HAP-1 (cell line): Measurements from ENCODE around the gene WDR12.
"Not testable (repeated sequence)": the region's sequence is repeated elsewhere in the genome, so short reads cannot be mapped to it uniquely, and the experiment has no call there.

ENCODE experiments used
- DNase-seq, 2 experiments: peaks; one replicate each; pipeline ENCODE4 v3.0.0-alpha.2; 2016 to 2020; ENCODE audit warnings: low spot score in 2 of 2
- H3K27me3 ChIP-seq: fragments of 250-450 bp; sonication (Bioruptor Pico); 2 replicates; pipeline ENCODE4 v1.5.1; 2020; ENCODE audit warnings: low read depth, mild to moderate bottlenecking, moderate library complexity
- H3K36me3 ChIP-seq: fragments of 250-450 bp; sonication (Bioruptor Pico); replicated peaks from 2 replicates; pipeline ENCODE4 v1.5.1; 2020; ENCODE audit warnings: mild to moderate bottlenecking
- H3K4me1 ChIP-seq: fragments of 250-450 bp; sonication (Bioruptor Pico); 2 replicates; pipeline ENCODE4 v1.5.1; 2020; ENCODE audit warnings: mild to moderate bottlenecking
- H3K4me3 ChIP-seq: fragments of 250-450 bp; sonication (Bioruptor Pico); 2 replicates; pipeline ENCODE4 v1.5.1; 2020; ENCODE audit warnings: mild to moderate bottlenecking, moderate library complexity
- H3K9me3 ChIP-seq: fragments of 250-450 bp; sonication (Bioruptor Pico); 2 replicates; pipeline ENCODE4 v1.5.1; 2020; ENCODE audit warnings: mild to moderate bottlenecking, moderate library complexity
- in situ Hi-C: fragments of 300-500 bp; cut with MboI; formaldehyde crosslinking; loops from 3 replicates; pipeline ENCODE4 v1.14.3; 2020; ENCODE audit warnings: low sequenced_read_pairs, inconsistent platforms, mixed read lengths

The WDR12 gene

GRCh38 chr2:202911512-202912341 is at the start of gene WDR12, which contains the start of gene CARF:
Gene WDR12 (minus strand): TSS chr2:202911673. CDS start chr2:202911476, 197 bp downstream.
Gene CARF (plus strand): TSS chr2:202912275. CDS start chr2:202941903, 29,628 bp downstream.
- H3K27me3 ChIP-seq = no peaks in the 10 kb centered on the region
- peak within 1 kb of the TSS; percentile 61 for H3K4me3 ChIP-seq
- no peaks in the 10 kb centered on the region for H3K9me3 ChIP-seq
- peaks cover 4% of the 10 kb centered on the region for H3K36me3 ChIP-seq
- H3K4me1 ChIP-seq = 0 out of 2 replicates have a peak, but pooled peaks cover 5% of the 10 kb centered on the region
- in situ Hi-C loops = no loop called here
- peak; percentile 93 for DNase-seq

GRCh38 chr2:202960524-202960923 is 49.1 kb upstream of the WDR12 start:
- in situ Hi-C loops = no loop called here
- DNase-seq = no peak
- Histone ChIP-seq H3K27me3 (no peaks in the 10 kb centered on the region), H3K4me1 (no peaks in the 10 kb centered on the region), H3K36me3 (no peaks in the 10 kb centered on the region), H3K9me3 (no peaks in the 10 kb centered on the region), H3K4me3 (no peak overlapping the region)

GRCh38 chr2:202950592-202950991 is 39.1 kb upstream of the WDR12 start:
- DNase-seq = no peak

GRCh38 chr2:202949333-202949732 is 37.9 kb upstream of the WDR12 start:
- DNase-seq, H3K27me3 ChIP-seq, H3K9me3 ChIP-seq, H3K4me3 ChIP-seq, in situ Hi-C loops, H3K4me1 ChIP-seq, H3K36me3 ChIP-seq: not testable (repeated sequence)

More at GRCh38 chr2:202950592-202950991, 39.1 kb upstream of the WDR12 start:
- Histone ChIP-seq H3K36me3 (no peaks in the 10 kb centered on the region), H3K9me3 (0 out of 2 replicates have a peak, but pooled peaks cover 3% of the 10 kb centered on the region), H3K4me3 (no peak overlapping the region), H3K27me3 (no peaks in the 10 kb centered on the region), H3K4me1 (no peaks in the 10 kb centered on the region)
- in situ Hi-C loops = no loop called here

GRCh38 chr2:202945497-202945896 is 34.0 kb upstream of the WDR12 start:
- Histone ChIP-seq H3K4me1 (no peaks in the 10 kb centered on the region), H3K27me3 (no peaks in the 10 kb centered on the region), H3K9me3 (0 out of 2 replicates have a peak, but pooled peaks cover 3% of the 10 kb centered on the region), H3K36me3 (no peaks in the 10 kb centered on the region), H3K4me3 (no peak overlapping the region)
- no peak for DNase-seq
- in situ Hi-C loops = no loop called here

GRCh38 chr2:202944816-202945215 is 33.3 kb upstream of the WDR12 start:
- H3K4me1 ChIP-seq = no peaks in the 10 kb centered on the region
- no peaks in the 10 kb centered on the region for H3K36me3 ChIP-seq
- H3K27me3 ChIP-seq = no peaks in the 10 kb centered on the region
- H3K4me3 ChIP-seq = no peak overlapping the region
- H3K9me3 ChIP-seq = 0 out of 2 replicates have a peak, but pooled peaks cover 3% of the 10 kb centered on the region
- DNase-seq = no peak
- in situ Hi-C loops = no loop called here

GRCh38 chr2:202944408-202944807 is 32.9 kb upstream of the WDR12 start:
- in situ Hi-C loops = no loop called here
- DNase-seq = no peak
- Histone ChIP-seq H3K9me3 (0 out of 2 replicates have a peak, but pooled peaks cover 3% of the 10 kb centered on the region), H3K36me3 (no peaks in the 10 kb centered on the region), H3K27me3 (no peaks in the 10 kb centered on the region), H3K4me3 (no peak overlapping the region), H3K4me1 (no peaks in the 10 kb centered on the region)

- no peaks in the 10 kb centered on the region for H3K36me3 ChIP-seq
- no peaks in the 10 kb centered on the region for H3K27me3 ChIP-seq
- in situ Hi-C loops = no loop called here
- no peak overlapping the region for H3K4me3 ChIP-seq
- H3K4me1 ChIP-seq = no peaks in the 10 kb centered on the region
- no peak for DNase-seq
- H3K9me3 ChIP-seq = no peaks in the 10 kb centered on the region
Observed at GRCh38 chr2:202941771-202942170, 30.3 kb upstream of the WDR12 start.

GRCh38 chr2:202938960-202939359 is 27.5 kb upstream of the WDR12 start:
- no peaks in the 10 kb centered on the region for H3K36me3 ChIP-seq
- in situ Hi-C loops = no loop called here
- no peaks in the 10 kb centered on the region for H3K27me3 ChIP-seq

GRCh38 chr2:202934456-202934855 is 23.0 kb upstream of the WDR12 start:
- Histone ChIP-seq H3K4me1 (no peaks in the 10 kb centered on the region), H3K36me3 (no peaks in the 10 kb centered on the region), H3K9me3 (no peaks in the 10 kb centered on the region), H3K27me3 (no peaks in the 10 kb centered on the region), H3K4me3 (no peak overlapping the region)
- DNase-seq = no peak
- in situ Hi-C loops = no loop called here

More at GRCh38 chr2:202938960-202939359, 27.5 kb upstream of the WDR12 start:
- no peaks in the 10 kb centered on the region for H3K9me3 ChIP-seq
- DNase-seq = no peak
- H3K4me1 ChIP-seq = no peaks in the 10 kb centered on the region
- no peak overlapping the region for H3K4me3 ChIP-seq

- no peaks in the 10 kb centered on the region for H3K27me3 ChIP-seq
- H3K9me3 ChIP-seq = no peaks in the 10 kb centered on the region
- H3K4me3 ChIP-seq = no peak overlapping the region
- DNase-seq = no peak
- in situ Hi-C loops = no loop called here
- H3K4me1 ChIP-seq = no peaks in the 10 kb centered on the region
- no peaks in the 10 kb centered on the region for H3K36me3 ChIP-seq
Observed at GRCh38 chr2:202933958-202934357, 22.5 kb upstream of the WDR12 start.

GRCh38 chr2:202933139-202933510 is 21.7 kb upstream of the WDR12 start:
- H3K36me3 ChIP-seq = no peaks in the 10 kb centered on the region
- in situ Hi-C loops = no loop called here
- DNase-seq = no peak
- no peaks in the 10 kb centered on the region for H3K27me3 ChIP-seq
- no peaks in the 10 kb centered on the region for H3K9me3 ChIP-seq
- H3K4me3 ChIP-seq = no peak overlapping the region
- H3K4me1 ChIP-seq = no peaks in the 10 kb centered on the region

GRCh38 chr2:202932425-202933138 is 21.1 kb upstream of the WDR12 start:
- no peak for DNase-seq
- in situ Hi-C loops = no loop called here
- Histone ChIP-seq H3K36me3 (no peaks in the 10 kb centered on the region), H3K4me1 (no peaks in the 10 kb centered on the region), H3K27me3 (no peaks in the 10 kb centered on the region), H3K9me3 (no peaks in the 10 kb centered on the region), H3K4me3 (no peak overlapping the region)

- Histone ChIP-seq H3K27me3 (no peaks in the 10 kb centered on the region), H3K36me3 (0 out of 2 replicates have a peak, but pooled peaks cover 8% of the 10 kb centered on the region), H3K4me3 (no peak overlapping the region), H3K4me1 (peaks cover under 1% of the 10 kb centered on the region), H3K9me3 (peaks cover 7% of the 10 kb centered on the region; the same call in 1 of the 2 replicates)
- in situ Hi-C loops = no loop called here
- no peak for DNase-seq
Observed at GRCh38 chr2:202918860-202919259, 7.4 kb upstream of the WDR12 start.
